ENCODE data around the gene ATP7B. TPM values are rescaled to one million over a fixed set of nuclear protein-coding genes. Genes with fewer than 3 reads are reported as not detected.

The ATP7B gene
- total RNA-seq, 1 donor from 2014 or later: 5.8 TPM

DNA sequence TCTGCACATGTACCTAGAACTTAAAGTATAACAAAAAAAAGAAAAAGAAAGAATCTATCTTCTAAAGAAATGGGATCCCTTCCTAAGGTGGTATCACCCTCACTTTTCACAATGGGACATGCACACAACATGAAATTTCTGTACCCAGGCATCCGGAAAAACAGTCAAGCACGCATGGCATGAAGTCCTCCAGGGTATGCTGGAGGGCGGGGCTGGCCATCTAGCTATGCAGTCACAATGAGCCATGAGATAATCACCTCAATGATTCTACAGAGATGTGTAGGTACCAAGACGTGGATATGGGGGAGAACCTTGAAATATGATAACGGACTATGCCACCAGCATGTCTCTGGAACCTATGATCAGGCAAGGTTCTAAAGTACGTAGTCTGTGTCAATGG lies 79.6 kb downstream of the ATP7B start:
- Histone ChIP-seq H3K4me1 (no peaks in the 10 kb centered on the region), H3K36me3 (no peaks in the 10 kb centered on the region), H3K27ac (no peak overlapping the region), H3K27me3 (no peaks in the 10 kb centered on the region), H3K9me3 (no peaks in the 10 kb centered on the region), H3K4me3 (no peak overlapping the region)
- intact Hi-C loops (cut with DNase I): no loop called here
- no peak for ATAC-seq
- DNase-seq: no peak
- TF ChIP-seq, protein P1, sequence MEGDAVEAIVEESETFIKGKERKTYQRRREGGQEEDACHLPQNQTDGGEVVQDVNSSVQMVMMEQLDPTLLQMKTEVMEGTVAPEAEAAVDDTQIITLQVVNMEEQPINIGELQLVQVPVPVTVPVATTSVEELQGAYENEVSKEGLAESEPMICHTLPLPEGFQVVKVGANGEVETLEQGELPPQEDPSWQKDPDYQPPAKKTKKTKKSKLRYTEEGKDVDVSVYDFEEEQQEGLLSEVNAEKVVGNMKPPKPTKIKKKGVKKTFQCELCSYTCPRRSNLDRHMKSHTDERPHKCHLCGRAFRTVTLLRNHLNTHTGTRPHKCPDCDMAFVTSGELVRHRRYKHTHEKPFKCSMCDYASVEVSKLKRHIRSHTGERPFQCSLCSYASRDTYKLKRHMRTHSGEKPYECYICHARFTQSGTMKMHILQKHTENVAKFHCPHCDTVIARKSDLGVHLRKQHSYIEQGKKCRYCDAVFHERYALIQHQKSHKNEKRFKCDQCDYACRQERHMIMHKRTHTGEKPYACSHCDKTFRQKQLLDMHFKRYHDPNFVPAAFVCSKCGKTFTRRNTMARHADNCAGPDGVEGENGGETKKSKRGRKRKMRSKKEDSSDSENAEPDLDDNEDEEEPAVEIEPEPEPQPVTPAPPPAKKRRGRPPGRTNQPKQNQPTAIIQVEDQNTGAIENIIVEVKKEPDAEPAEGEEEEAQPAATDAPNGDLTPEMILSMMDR (IDR thresholded peaks at IDR 0.05): no peak

DNA sequence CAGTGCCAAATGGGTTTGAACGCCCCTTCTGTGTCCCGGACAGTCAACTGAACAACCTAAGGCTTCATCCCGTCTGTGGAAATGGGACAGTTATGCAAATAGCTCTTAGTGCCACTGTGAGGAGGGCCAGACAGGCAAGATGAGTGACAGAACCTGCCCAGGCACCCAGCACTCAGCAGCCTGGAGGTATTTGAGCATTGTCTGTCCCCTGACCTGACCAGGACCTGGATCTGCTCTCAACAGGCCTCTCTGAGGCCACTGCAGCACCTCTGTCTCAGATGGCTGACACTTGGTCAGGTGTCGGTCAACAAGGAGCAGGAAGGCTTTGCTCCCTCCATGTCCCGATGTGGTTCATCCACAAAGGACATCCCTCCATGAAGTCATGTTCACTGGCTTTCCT lies 81.6 kb downstream of the ATP7B start:
- TF ChIP-seq, protein P1 (IDR thresholded peaks at IDR 0.05): no peak
- H3K4me3 ChIP-seq: no peak overlapping the region
- H3K36me3 ChIP-seq: no peaks in the 10 kb centered on the region
- H3K4me1 ChIP-seq: no peaks in the 10 kb centered on the region
- no peaks in the 10 kb centered on the region for H3K9me3 ChIP-seq
- H3K27me3 ChIP-seq: no peaks in the 10 kb centered on the region
- intact Hi-C loops (cut with DNase I): no loop called here
- ATAC-seq (no peak), DNase-seq (no peak)
- H3K27ac ChIP-seq: no peak overlapping the region

DNA sequence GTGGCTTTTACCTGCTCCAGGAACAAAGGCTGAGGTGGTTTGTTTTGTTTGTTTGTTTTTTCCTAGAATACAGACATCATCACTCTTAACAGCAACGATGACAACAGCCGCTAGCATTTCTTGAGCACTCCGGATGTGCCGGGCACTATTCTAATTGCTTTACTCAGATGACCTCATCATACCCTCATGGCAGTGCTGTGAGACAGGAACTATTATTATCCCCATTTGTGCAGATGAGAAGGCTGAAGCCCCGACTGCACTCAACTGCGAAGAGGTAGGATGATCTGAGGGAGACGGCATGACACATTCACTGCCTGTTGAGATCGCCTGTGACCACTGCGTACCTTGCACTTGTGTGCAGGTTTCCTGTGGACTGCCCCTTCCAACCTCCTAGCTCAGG lies 83.0 kb downstream of the ATP7B start:
- H3K27ac ChIP-seq: no peak overlapping the region
- no peak overlapping the region for H3K4me3 ChIP-seq
- TF ChIP-seq, protein P1 (IDR thresholded peaks at IDR 0.05): no peak
- no peaks in the 10 kb centered on the region for H3K27me3 ChIP-seq
- H3K36me3 ChIP-seq: no peaks in the 10 kb centered on the region
- H3K4me1 ChIP-seq: no peaks in the 10 kb centered on the region
- intact Hi-C loops (cut with DNase I): no loop called here
- DNase-seq (no peak), ATAC-seq (no peak)
- H3K9me3 ChIP-seq: no peaks in the 10 kb centered on the region

DNA sequence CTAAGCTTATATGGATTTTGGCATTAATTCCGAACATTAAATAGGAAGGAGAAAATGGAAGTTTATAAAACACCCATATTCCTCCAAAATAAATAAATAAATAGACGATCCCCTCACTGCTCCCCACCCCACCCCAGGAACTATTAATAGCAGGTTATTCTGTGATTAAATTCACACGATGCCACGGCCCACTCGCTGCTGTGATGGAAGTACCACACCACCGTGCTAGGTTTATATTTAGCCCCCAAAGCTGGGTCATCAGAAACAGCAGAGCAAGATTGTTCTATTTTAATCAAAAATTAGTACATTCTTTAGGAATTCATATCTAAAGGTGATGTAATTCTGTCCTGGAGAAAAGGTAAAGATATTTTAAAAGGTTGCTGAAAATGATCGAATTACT lies 84.1 kb downstream of the ATP7B start:
- Histone ChIP-seq H3K27me3 (no peaks in the 10 kb centered on the region), H3K27ac (no peak overlapping the region), H3K4me1 (no peaks in the 10 kb centered on the region), H3K9me3 (no peaks in the 10 kb centered on the region), H3K4me3 (no peak overlapping the region), H3K36me3 (no peaks in the 10 kb centered on the region)
- TF ChIP-seq, protein P1 (IDR thresholded peaks at IDR 0.05): no peak
- ATAC-seq: no peak
- DNase-seq: no peak
- intact Hi-C loops (cut with DNase I): no loop called here

DNA sequence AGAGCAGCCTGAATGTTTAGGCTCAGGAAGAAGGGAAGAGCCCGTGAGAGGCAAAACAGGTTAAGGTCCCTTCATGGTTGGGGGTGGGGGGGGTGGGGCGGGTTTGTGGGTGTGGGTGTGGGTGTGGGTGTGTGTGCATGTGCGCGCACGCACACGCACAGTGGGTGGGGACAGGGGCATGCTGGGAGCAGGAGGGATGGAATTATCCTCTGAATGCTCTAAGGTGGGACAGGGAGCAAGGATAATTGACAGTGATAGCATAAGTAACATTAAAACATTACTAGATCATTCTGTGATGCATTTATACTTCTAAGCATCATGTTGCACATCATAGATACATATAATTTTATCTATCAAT lies 84.7 kb downstream of the ATP7B start:
- DNase-seq: no peak

More for the DNA sequence above, 84.7 kb downstream of the ATP7B start:
- no peaks in the 10 kb centered on the region for H3K36me3 ChIP-seq
- H3K9me3 ChIP-seq: no peaks in the 10 kb centered on the region
- no peak for ATAC-seq
- TF ChIP-seq, protein P1 (IDR thresholded peaks at IDR 0.05): no peak
- no peak overlapping the region for H3K4me3 ChIP-seq
- H3K4me1 ChIP-seq: no peaks in the 10 kb centered on the region
- intact Hi-C loops (cut with DNase I): no loop called here
- H3K27ac ChIP-seq: no peak overlapping the region
- H3K27me3 ChIP-seq: no peaks in the 10 kb centered on the region

Measured in upper lobe of right lung (tissue), 1 donor.